Heart right ventricle (tissue), 16 donors: Measurements from ENCODE around the gene SOX18. TPM values are rescaled to one million over a fixed set of nuclear protein-coding genes. Genes with fewer than 3 reads are reported as not detected.

Experiments used
- ATAC-seq, 8 donors: fragments of 200-7000 bp; cut with Tn5 transposase; one replicate each; pipeline ENCODE4 v1.9.1; 2020; ENCODE audit warnings: mild to moderate bottlenecking in 8 of 8, moderate library complexity in 8 of 8, moderate number of reproducible peaks in 1 of 8
- DNase-seq, 2 donors: peaks; one replicate each; pipeline ENCODE4 v3.0.0-alpha.2; 2020
- H3K27ac ChIP-seq, 10 donors: fragments of 200-600 bp; sonication (generic) in 2 of 10; one replicate each; pipeline versions ENCODE4 v1.5.0 to v1.8.0; 2020 to 2022; ENCODE audit warnings: mild to moderate bottlenecking in 3 of 10
- H3K27me3 ChIP-seq, 7 donors: fragments of 200-600 bp; one replicate each; pipeline ENCODE4 v1.8.0; 2021 to 2022; ENCODE audit warnings: mild to moderate bottlenecking in 2 of 7
- H3K36me3 ChIP-seq, 9 donors: fragments of 200-600 bp; sonication (generic) in 1 of 9; one replicate each; pipeline versions ENCODE4 v1.5.0 to v1.8.0; 2020 to 2022; ENCODE audit warnings: mild to moderate bottlenecking in 2 of 9
- H3K4me1 ChIP-seq, 9 donors: fragments of 200-600 bp; sonication (generic) in 1 of 9; one replicate each; pipeline versions ENCODE4 v1.5.0 to v1.8.0; 2020 to 2022; ENCODE audit warnings: mild to moderate bottlenecking in 4 of 9
- H3K4me3 ChIP-seq, 10 donors: fragments of 200-600 bp; sonication (generic) in 2 of 10; one replicate each; pipeline versions ENCODE4 v1.5.0 to v1.8.0; 2020 to 2022; ENCODE audit warnings: mild to moderate bottlenecking in 7 of 10, moderate library complexity in 2 of 10
- H3K9me3 ChIP-seq, 11 donors: fragments of 200-600 bp in 10 of 11; sonication (generic) in 2 of 11; one replicate each; pipeline versions ENCODE4 v1.5.0 to v1.8.0; 2013 to 2022; ENCODE audit warnings: mild to moderate bottlenecking in 2 of 11, control low read depth in 1 of 11, moderate library complexity in 1 of 11
- WGBS, 2 donors: extraction: QIAGEN DNeasy Blood & Tissue Kit; methylation state at CpG; one replicate each; pipeline ENCODE4 v1.1.7; 2013; ENCODE audit warnings: inconsistent platforms in 1 of 2; 5-methylcytosine and 5-hydroxymethylcytosine counted together
- intact Hi-C, 10 donors: fragments of 100-400 bp; cut with DNase I; formaldehyde crosslinking; loops; one replicate each; pipeline versions ENCODE4 v1.11.1 to v1.14.2; 2022
- polyA plus RNA-seq, 2 donors: library from polyadenylated mRNA; stranded (reverse); fragments of 200-250 nt; gene quantifications; one replicate each; pipeline ENCODE4 v1.2.3, GENCODE V29; 2013
- total RNA-seq, 10 donors: library from RNA; stranded (reverse); fragmentation: NEBNext Ultra II Directional in 3 of 10; extraction: Animal tissue kit (Norgen Biotek cat#: 25700) in 3 of 10; gene quantifications; one replicate each; pipeline versions ENCODE4 v1.2.1 to v1.2.4, GENCODE V29; 2021 to 2023
- TF ChIP-seq, protein P1 (sequence below), 9 donors: fragments of 200-600 bp; sonication (generic) in 2 of 9; IDR thresholded peaks; one replicate each; pipeline versions ENCODE4 v1.5.0 to v1.8.0; 2021 to 2022; ENCODE audit warnings: antibody characterized with exemption in 9 of 9, mild to moderate bottlenecking in 5 of 9, moderate library complexity in 1 of 9
- donor health status: Arrhythmogenic right ventricular cardiomyopathy.
- donor health status: ischemic (EF 13 %, LVEDD 7.1; RV severe dilation, severe dysfunction).
- donor health status: healthy with polysubstance abuse.
- donor health status: DM: no; HTN: yes; CAD: no.
- donor health status: DM: no; HTN: no; CAD: no.
- donor health status: ischemic (EF 25% LVEDD 6.9; RV normal size, moderate dysfunction).
- donor health status: ischemic (EF 25% LVEDD 5.7; RV mildly dilated, moderate dysfunction).
- donor health status: healthy.
- donor health status: DM: yes; HTN: yes; CAD: no.
- donor health status: Ischemic cardiomyopathy.
- donor health status: ischemic (EF 35%, LVEDD 5.7; RV mildly dilated, moderate dysfunction).
- donor health status: nonischemic (EF 11% LVEDD 7.7; RV severe dilation, severe dysfunction).
- donor health status: DM: yes; HTN: yes; CAD: no.
- donor health status: PGD.
- donor health status: ischemic (EF 29% LVEDD 5.4; RV normal size, mild dysfunction).
- donor health status: nonischemic (EF 23%, LVEDD 6.1; RV moderate dilation, normal function).

Gene SOX18
- total and polyA plus RNA-seq, 12 donors = 23.5 to 129 (median 51.9) TPM

DNA sequence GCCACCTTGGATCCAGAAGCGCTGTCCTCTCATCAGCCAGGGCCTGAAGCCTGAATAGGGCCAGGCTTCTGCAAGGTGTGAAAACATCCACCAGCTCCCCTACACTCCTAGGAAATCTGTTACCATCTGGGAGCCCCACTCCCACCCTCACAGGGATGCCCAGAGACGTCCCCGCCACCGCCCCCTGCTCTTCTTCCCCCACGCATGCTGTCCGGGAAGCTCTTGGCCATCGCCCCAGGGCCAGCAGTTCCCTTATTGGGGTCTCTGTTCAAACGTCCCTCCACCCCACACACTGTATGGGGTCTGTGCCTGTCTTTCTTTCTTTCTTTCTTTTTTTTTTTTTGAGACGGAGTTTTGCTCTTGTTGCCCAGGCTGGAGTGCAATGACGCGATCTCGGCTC is 26.1 kb upstream of the SOX18 start:
- Histone ChIP-seq H3K4me3 (no peak overlapping the region), H3K9me3 (no peaks in the 10 kb centered on the region), H3K36me3 (peaks cover 0 to 53% (median 0%) of the 10 kb centered on the region in 9 donors), H3K27me3 (no peaks in the 10 kb centered on the region), H3K27ac (no peak overlapping the region), H3K4me1 (peaks cover 9 to 26% (median 18%) of the 10 kb centered on the region in 9 donors)
- intact Hi-C loops = no loop called here
- DNase-seq (no peak), ATAC-seq (no peak)
- TF ChIP-seq, protein P1, sequence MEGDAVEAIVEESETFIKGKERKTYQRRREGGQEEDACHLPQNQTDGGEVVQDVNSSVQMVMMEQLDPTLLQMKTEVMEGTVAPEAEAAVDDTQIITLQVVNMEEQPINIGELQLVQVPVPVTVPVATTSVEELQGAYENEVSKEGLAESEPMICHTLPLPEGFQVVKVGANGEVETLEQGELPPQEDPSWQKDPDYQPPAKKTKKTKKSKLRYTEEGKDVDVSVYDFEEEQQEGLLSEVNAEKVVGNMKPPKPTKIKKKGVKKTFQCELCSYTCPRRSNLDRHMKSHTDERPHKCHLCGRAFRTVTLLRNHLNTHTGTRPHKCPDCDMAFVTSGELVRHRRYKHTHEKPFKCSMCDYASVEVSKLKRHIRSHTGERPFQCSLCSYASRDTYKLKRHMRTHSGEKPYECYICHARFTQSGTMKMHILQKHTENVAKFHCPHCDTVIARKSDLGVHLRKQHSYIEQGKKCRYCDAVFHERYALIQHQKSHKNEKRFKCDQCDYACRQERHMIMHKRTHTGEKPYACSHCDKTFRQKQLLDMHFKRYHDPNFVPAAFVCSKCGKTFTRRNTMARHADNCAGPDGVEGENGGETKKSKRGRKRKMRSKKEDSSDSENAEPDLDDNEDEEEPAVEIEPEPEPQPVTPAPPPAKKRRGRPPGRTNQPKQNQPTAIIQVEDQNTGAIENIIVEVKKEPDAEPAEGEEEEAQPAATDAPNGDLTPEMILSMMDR (IDR thresholded peaks at IDR 0.05) = no peak
- WGBS, 2 donors = 92 to 95% methylated on average over 12 of the region's 12 CpGs

DNA sequence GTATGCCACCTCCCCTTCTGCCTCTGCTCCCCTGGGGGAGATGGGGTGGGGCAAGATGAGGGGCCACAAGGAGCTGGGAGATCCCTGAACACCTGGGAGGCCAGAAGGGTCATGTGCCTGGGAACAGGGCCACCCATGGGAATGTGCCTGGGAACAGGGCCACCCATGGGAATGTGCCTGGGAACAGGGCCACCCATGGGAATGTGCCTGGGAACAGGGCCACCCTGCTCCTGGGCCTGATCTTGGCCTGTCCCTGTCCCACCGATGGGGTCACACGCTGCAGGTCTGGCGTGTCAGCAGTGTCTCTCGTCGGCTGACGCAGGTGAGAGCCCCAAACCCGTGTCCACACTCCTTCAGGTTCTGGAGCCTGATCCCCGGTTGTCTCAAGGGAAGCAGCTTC is 25.5 kb upstream of the SOX18 start:
- WGBS, 2 donors = 89 to 91% methylated on average over 8 of the region's 8 CpGs
- no peak for ATAC-seq
- H3K36me3 ChIP-seq = peaks cover 0 to 59% (median 0%) of the 10 kb centered on the region in 9 donors

DNA sequence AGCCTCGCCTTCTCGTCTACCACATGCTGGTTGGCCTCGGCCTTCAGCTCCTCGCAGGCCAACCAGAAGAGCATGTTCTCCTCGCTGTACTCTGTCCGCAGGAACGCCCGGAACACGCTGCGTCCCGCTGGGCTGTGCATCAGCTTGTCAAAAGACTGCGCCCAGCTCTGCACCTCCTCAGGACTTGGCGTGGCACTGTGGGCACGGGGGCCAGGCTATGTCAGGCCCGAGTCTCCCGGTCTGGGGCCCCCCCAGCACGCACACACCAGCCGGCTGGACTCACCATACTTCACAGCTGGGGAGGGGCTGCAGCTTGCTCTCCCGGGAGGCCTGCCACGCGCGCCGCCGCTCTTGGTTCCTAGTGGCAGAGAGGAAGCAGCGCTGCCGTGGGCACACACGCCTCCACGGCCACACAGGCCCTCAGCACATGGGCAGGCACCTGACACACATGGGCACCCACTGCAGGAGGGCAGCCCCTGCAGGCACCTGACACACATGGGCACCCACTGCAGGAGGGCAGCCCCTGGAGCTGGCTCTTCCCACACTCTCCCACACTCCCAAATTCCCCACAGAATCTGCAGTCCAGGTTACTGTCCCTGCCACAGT is 24.8 kb upstream of the SOX18 start:
- no peaks in the 10 kb centered on the region for H3K9me3 ChIP-seq
- no peak overlapping the region for H3K4me3 ChIP-seq
- TF ChIP-seq, protein P1 (IDR thresholded peaks at IDR 0.05) = no peak
- H3K27ac ChIP-seq = no peak overlapping the region
- WGBS, 2 donors = 92 to 94% methylated on average over 28 of the region's 28 CpGs
- peaks cover 9 to 24% (median 17%) of the 10 kb centered on the region in 9 donors for H3K4me1 ChIP-seq
- no peaks in the 10 kb centered on the region for H3K27me3 ChIP-seq
- peaks cover 0 to 59% (median 0%) of the 10 kb centered on the region in 9 donors for H3K36me3 ChIP-seq
- ATAC-seq (no peak), DNase-seq (no peak)
- intact Hi-C loops = no loop called here

More for the DNA sequence above, 25.5 kb upstream of the SOX18 start:
- Histone ChIP-seq H3K27ac (no peak overlapping the region), H3K4me3 (no peak overlapping the region), H3K27me3 (no peaks in the 10 kb centered on the region), H3K9me3 (no peaks in the 10 kb centered on the region), H3K4me1 (peaks cover 9 to 22% (median 18%) of the 10 kb centered on the region in 9 donors)
- intact Hi-C loops = no loop called here
- no peak for DNase-seq
- TF ChIP-seq, protein P1 (IDR thresholded peaks at IDR 0.05) = no peak

DNA sequence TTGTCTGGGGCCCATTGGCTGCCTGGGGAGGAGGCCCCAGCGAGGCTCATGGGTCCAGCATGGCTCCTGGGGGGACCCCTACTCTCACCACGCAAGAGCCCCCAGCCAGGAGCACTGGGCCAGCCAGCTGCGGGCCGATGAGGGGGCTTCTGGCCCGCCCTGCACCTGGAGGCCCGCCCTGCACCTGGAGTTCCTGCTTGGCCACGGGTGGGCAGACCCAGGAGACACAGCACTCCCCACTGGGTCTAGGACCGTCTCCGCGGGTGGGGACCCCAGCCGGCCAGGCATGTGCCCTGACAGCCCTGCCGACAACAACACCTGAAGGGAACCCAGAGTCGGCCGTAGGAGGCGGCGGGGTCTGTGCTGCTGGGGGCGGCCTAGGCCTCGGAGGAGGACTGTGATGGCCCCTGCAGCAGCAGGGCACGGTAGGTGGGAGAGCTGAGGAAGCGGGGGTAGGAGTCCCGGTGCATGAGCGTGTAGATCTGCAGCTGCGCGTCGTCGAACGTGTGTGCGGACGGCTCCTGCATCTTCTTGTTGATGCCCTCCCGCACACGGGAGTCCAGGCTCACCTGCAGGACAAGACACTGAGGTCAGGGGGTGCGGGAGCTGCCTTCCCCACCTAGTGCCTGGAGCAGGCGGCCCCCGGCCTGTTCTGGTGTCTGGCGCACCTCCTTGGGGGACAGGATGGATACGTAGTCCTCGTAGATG is 24.2 kb upstream of the SOX18 start:
- DNase-seq (no peak), ATAC-seq (no peak)
- Histone ChIP-seq H3K36me3 (peaks cover 0 to 59% (median 0%) of the 10 kb centered on the region in 9 donors), H3K9me3 (no peaks in the 10 kb centered on the region), H3K27me3 (no peaks in the 10 kb centered on the region), H3K4me1 (peaks cover 5 to 18% (median 11%) of the 10 kb centered on the region in 9 donors), H3K27ac (no peak overlapping the region), H3K4me3 (no peak overlapping the region)
- intact Hi-C loops = no loop called here
- WGBS, 2 donors = 91 to 93% methylated on average over 37 of the region's 37 CpGs
- TF ChIP-seq, protein P1 (IDR thresholded peaks at IDR 0.05) = no peak
